Psoas muscle (tissue), 8 donors: ENCODE data around the gene LEMD3. TPM values are rescaled to one million over a fixed set of nuclear protein-coding genes. Genes with fewer than 3 reads are reported as not detected.

Experiments used
- ATAC-seq, 4 donors: fragments of 200-7000 bp; cut with Tn5 transposase; one replicate each; pipeline ENCODE4 v1.9.1; 2020; ENCODE audit warnings: moderate library complexity in 3 of 4, mild to moderate bottlenecking in 2 of 4
- DNase-seq, 2 donors: peaks; one replicate each; pipeline ENCODE4 v3.0.0-alpha.2; 2020
- H3K27ac ChIP-seq: fragments of 200-600 bp; one replicate; pipeline ENCODE4 v1.8.0; 2022
- H3K27me3 ChIP-seq, 3 donors: fragments of 200-600 bp in 1 of 3; one replicate each; pipeline versions ENCODE4 v1.6.1 to v1.8.0; 2013 to 2022; ENCODE audit warnings: low read length in 2 of 3, mild to moderate bottlenecking in 2 of 3, moderate library complexity in 1 of 3; ENCODE audit not compliant: insufficient read depth in 3 of 3
- H3K36me3 ChIP-seq, 2 donors: fragments of 200-600 bp in 1 of 2; one replicate each; pipeline versions ENCODE4 v1.6.1 to v1.8.0; 2013 to 2022; ENCODE audit warnings: low read depth in 1 of 2, mild to moderate bottlenecking in 1 of 2, moderate library complexity in 1 of 2; ENCODE audit not compliant: insufficient read depth in 1 of 2
- H3K4me1 ChIP-seq: fragments of 200-600 bp; one replicate; pipeline ENCODE4 v1.8.0; 2022
- H3K4me3 ChIP-seq: fragments of 200-600 bp; one replicate; pipeline ENCODE4 v1.8.0; 2022; ENCODE audit warnings: mild to moderate bottlenecking
- H3K9me3 ChIP-seq: fragments of 200-600 bp; one replicate; pipeline ENCODE4 v1.8.0; 2022
- CTCF ChIP-seq: fragments of 200-600 bp; IDR thresholded peaks from one replicate; pipeline ENCODE4 v1.8.0; 2022; ENCODE audit warnings: antibody characterized with exemption
- WGBS, 3 donors: extraction: QIAGEN DNeasy Blood & Tissue Kit; methylation state at CpG; one replicate each; pipeline versions ENCODE4 v1.1.6 to v1.1.7; 2013; 5-methylcytosine and 5-hydroxymethylcytosine counted together
- intact Hi-C, 2 donors: fragments of 100-400 bp; cut with DNase I; formaldehyde crosslinking; loops; one replicate each; pipeline versions ENCODE4 v1.11.0 to v1.14.2; 2022
- polyA plus RNA-seq, 3 donors: library from polyadenylated mRNA; stranded (reverse); fragments of 200-250 nt; gene quantifications; one replicate each; pipeline ENCODE4 v1.2.3, GENCODE V29; 2013
- total RNA-seq, 4 donors: library from RNA; stranded (reverse); fragmentation: NEBNext Ultra II Directional in 2 of 4; extraction: Animal tissue kit (Norgen Biotek cat#: 25700) in 2 of 4; gene quantifications; one replicate each; pipeline versions ENCODE4 v1.2.1 to v1.2.4, GENCODE V29; 2021 to 2023
- donor health status: healthy with polysubstance abuse.
- donor health status: DM: no; HTN: no; CAD: no; lungs with moderate emphysema.
- donor health status: Bipolar disorder and iron deficiency.
- donor health status: healthy.
- donor health status: DM: yes; HTN: yes; CAD: no.
- donor health status: DM: no; HTN: no; CAD: no.
- donor health status: DM: no; HTN: no; CAD: no.
- donor health status: DM: yes; HTN: yes; CAD: no.

LEMD3 gene
- total and polyA plus RNA-seq, 7 donors: 5.4 to 17.1 (median 10.4) TPM

DNA sequence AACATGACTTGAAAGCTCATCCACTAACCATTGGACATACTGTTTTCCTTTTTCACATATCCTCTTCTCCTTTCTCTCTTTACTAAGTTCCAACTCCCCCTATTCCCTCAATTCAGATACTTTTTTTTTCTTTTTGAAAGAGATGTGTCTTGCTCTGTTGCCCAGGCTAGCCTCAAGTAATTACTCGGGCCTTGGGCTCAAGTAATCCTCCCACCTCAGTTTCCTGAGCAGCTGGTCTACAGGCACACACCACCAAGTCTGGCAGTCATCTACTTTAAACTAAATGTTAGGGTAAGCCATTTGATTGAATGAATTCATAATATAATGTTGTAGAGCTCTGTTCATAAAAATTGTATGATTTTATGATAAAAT lies 15.5 kb downstream of the LEMD3 start:
- Histone ChIP-seq H3K4me1 (peaks cover 49% of the 10 kb centered on the region), H3K9me3 (no peaks in the 10 kb centered on the region), H3K36me3 (no peaks in the 10 kb centered on the region), H3K27ac (no peak overlapping the region), H3K27me3 (no peaks in the 10 kb centered on the region), H3K4me3 (no peak overlapping the region)
- DNase-seq (no peak), ATAC-seq (no peak)
- intact Hi-C loops: loop anchor here in 1 of 2 donors (10.0 kb wide), 1 partner anchor 90 kb away; the partner anchor contains the start of gene MSRB3
- no peak for TF ChIP-seq CTCF
- WGBS, 3 donors: 74 to 88% (median 87%) methylated on average over 1 of the region's 1 CpG

DNA sequence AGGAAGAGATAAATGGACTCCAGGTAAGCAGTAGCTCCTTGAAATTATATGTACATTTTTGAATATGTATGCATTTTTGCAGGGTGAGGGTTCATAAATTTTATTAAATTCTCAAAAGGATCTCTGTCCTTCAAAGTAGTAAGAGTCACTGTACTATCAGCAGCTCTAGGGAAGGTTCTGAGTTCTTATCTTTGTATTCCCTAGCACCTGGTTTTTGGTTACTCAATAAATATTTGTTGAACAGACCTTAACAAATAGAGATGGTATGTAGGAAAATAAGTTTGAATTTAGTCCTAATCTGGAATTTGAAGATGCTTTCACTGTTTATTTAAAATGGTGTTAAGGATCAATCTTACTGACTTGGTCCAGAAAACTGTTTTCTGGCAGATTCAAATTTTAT lies 18.3 kb downstream of the LEMD3 start:
- Histone ChIP-seq H3K36me3 (no peaks in the 10 kb centered on the region), H3K27ac (no peak overlapping the region), H3K27me3 (no peaks in the 10 kb centered on the region), H3K4me1 (peaks cover 52% of the 10 kb centered on the region), H3K9me3 (no peaks in the 10 kb centered on the region), H3K4me3 (no peak overlapping the region)
- no peak for ATAC-seq
- intact Hi-C loops: loop anchor here in 1 of 2 donors (10.0 kb wide), 1 partner anchor 87 kb away; the partner anchor contains the start of gene MSRB3
- no peak for TF ChIP-seq CTCF
- DNase-seq: no peak

- no peaks in the 10 kb centered on the region for H3K9me3 ChIP-seq
- no peaks in the 10 kb centered on the region for H3K27me3 ChIP-seq
- no peak for TF ChIP-seq CTCF
- intact Hi-C loops: loop anchor here in 1 of 2 donors (10.0 kb wide), 1 partner anchor 87 kb away; the partner anchor contains the start of gene MSRB3
- no peak overlapping the region for H3K27ac ChIP-seq
- 69 to 88% (median 78%) methylated on average over 3 of the region's 3 CpGs for WGBS, 3 donors
- ATAC-seq (no peak), DNase-seq (no peak)
- no peaks in the 10 kb centered on the region for H3K36me3 ChIP-seq
- H3K4me1 ChIP-seq: peaks cover 52% of the 10 kb centered on the region
- no peak overlapping the region for H3K4me3 ChIP-seq
Observed at GRCh38 chr12:65188179-65188701, 18.9 kb downstream of the LEMD3 start.

DNA sequence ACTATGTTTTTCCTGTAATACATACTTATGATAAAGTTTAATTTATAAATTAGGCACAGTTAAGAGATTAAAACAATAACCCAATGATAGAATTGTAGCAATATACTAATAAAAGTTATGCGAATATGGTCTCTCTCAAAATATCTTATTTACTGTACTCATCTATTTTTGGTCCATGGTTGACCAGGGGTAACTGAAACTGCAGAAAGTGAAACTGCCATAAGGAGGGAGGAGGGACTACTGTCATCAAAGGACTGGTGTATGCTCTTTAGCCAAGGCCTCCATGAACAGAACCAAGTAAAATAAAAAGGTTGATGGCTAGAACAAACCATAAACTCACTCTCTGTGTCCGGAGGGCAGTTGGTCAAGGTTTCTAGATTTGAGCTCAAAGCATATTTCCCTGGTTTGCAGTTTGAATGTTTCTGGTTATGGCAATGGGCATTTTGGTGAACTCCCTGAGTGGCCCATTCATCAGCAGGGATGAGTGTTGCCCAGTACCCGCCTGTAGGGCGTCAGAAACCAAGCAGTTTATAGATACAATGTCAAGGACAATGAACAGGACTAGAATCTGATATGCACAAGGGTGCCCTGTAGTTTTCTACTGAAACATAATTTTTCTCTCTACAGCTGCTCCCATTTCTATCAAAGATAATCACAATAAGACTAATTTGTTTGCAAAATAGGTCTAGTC lies 19.8 kb downstream of the LEMD3 start:
- Histone ChIP-seq H3K9me3 (no peaks in the 10 kb centered on the region), H3K27ac (no peak overlapping the region), H3K27me3 (no peaks in the 10 kb centered on the region), H3K4me1 (peaks cover 45% of the 10 kb centered on the region), H3K36me3 (no peaks in the 10 kb centered on the region), H3K4me3 (no peak overlapping the region)
- WGBS, 3 donors: 78 to 95% (median 87%) methylated on average over 4 of the region's 4 CpGs
- intact Hi-C loops: loop anchor here in 1 of 2 donors (10.0 kb wide), 1 partner anchor 86 kb away; the partner anchor contains the start of gene MSRB3
- DNase-seq: no peak
- peak in 1 of 4 donors; percentile 43 for ATAC-seq
- TF ChIP-seq CTCF: no peak
